Measurements from ENCODE around the gene CACNA1S. TPM values are rescaled to one million over a fixed set of nuclear protein-coding genes. Genes with fewer than 3 reads are reported as not detected.

CACNA1S gene
- total RNA-seq, 1 experiment from 2014 or later: 0.02 TPM

- TF ChIP-seq ATF1 (CRISPR knock-in tag; IDR thresholded peaks at IDR 0.05) (no peak), CREB1 (CRISPR knock-in tag; IDR thresholded peaks at IDR 0.05) (no peak), MYBL2 (CRISPR knock-in tag; IDR thresholded peaks at IDR 0.05) (no peak), NFYB (CRISPR knock-in tag; conservative IDR thresholded peaks at IDR 0.05; ENCODE audit: low read depth) (no peak), CTCF (IDR thresholded peaks at IDR 0.05) (no peak), SP1 (CRISPR knock-in tag; conservative IDR thresholded peaks at IDR 0.05) (no peak), TEAD1 (CRISPR knock-in tag; IDR thresholded peaks at IDR 0.05) (no peak), ERG (CRISPR knock-in tag; IDR thresholded peaks at IDR 0.05) (no peak), ZMAT4 (CRISPR knock-in tag; IDR thresholded peaks at IDR 0.05) (no peak), FOXP1 (CRISPR knock-in tag; IDR thresholded peaks at IDR 0.05; ENCODE audit: borderline replicate concordance) (no peak), ATF3 (CRISPR knock-in tag; conservative IDR thresholded peaks at IDR 0.05) (no peak), MXD4 (CRISPR knock-in tag; IDR thresholded peaks at IDR 0.05; ENCODE audit: borderline replicate concordance) (no peak), E2F4 (CRISPR knock-in tag; IDR thresholded peaks at IDR 0.05; ENCODE audit: borderline replicate concordance, low read depth) (no peak), NFE2L1 (CRISPR knock-in tag; IDR thresholded peaks at IDR 0.05) (no peak), NR1H2 (CRISPR knock-in tag; IDR thresholded peaks at IDR 0.05) (no peak), ZNF532 (CRISPR knock-in tag; IDR thresholded peaks at IDR 0.05; ENCODE audit: borderline replicate concordance) (no peak), ZSCAN18 (CRISPR knock-in tag; IDR thresholded peaks at IDR 0.05) (no peak), MLX (CRISPR knock-in tag; IDR thresholded peaks at IDR 0.05) (no peak), NR2C2 (CRISPR knock-in tag; IDR thresholded peaks at IDR 0.05) (no peak), FOXP4 (CRISPR knock-in tag; IDR thresholded peaks at IDR 0.05) (no peak)
- DNase-seq (ENCODE audit: low spot score) (no peak), ATAC-seq (no peak)
- ChIA-PET POLR2A (no interaction called here), CTCF (interaction anchor here (0.5 to 8.2 kb wide), 5 partner anchors 8 to 139 kb away, joined by 3 to 124 read pairs (median 6); no protein-coding TSS in a partner anchor)
- Mint-ChIP-seq H3K4me3 (no peak overlapping the region), H3K9me3 (no peaks in the 10 kb centered on the region), H3K36me3 (no peaks in the 10 kb centered on the region), H3K27ac (no peak overlapping the region), H3K27me3 (ENCODE audit: low read depth) (peaks cover 35% of the 10 kb centered on the region), H3K4me1 (peaks cover 5% of the 10 kb centered on the region; the same call in 1 of the 2 replicates)
Measured at GRCh38 chr1:201111156-201111555, 1.1 kb downstream of the CACNA1S start.

Data from WTC11 (cell line).